ENCODE measurements around the gene SCMH1.

DNA sequence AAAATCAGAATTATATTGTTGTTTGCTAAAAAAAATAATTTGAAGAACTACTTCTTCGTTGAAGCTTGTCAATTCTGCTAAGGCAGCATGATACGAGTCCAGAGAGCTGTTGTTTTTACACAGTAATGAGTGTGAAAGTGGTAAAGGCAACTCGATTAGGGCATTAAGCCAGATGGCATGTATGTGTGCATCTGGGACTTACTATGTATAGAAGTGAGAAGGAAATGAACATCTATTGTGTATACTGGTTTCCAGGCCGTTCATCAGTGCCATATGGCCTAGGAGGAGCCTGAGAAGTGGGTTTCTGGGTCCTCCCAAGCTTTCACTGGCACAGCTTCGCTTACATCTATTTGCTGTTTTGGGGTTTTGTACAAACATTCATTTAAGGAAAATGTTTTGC, 256.9 kb downstream of the SCMH1 start:
- no peak for TF ChIP-seq CTCF (conservative IDR thresholded peaks at IDR 0.05)
- TF ChIP-seq EZH2 (IDR thresholded peaks at IDR 0.05; ENCODE audit: low read depth) = no peak
